C4-2B (cell line): ENCODE results near the gene C10orf67.
"Not testable (repeated sequence)": the region's sequence is repeated elsewhere in the genome, so short reads cannot be mapped to it uniquely, and the experiment has no call there.

Source experiments
- H3K27ac ChIP-seq: fragments of 450-650 bp; 2 replicates; pipeline ENCODE4 v1.5.1; 2017
- ZFX ChIP-seq: fragments of 450-650 bp; IDR thresholded peaks from 2 replicates; pipeline ENCODE4 v1.6.1; 2017
- TF ChIP-seq, protein P1 (sequence below): fragments of 450-650 bp; conservative IDR thresholded peaks from 2 replicates; pipeline ENCODE4 v1.5.1; 2017; ENCODE audit warnings: mild to moderate bottlenecking

Gene C10orf67

GRCh38 chr10:23368816-23369640, 24.4 kb upstream of the C10orf67 start:
- no peak for TF ChIP-seq ZFX
- TF ChIP-seq, protein P1, sequence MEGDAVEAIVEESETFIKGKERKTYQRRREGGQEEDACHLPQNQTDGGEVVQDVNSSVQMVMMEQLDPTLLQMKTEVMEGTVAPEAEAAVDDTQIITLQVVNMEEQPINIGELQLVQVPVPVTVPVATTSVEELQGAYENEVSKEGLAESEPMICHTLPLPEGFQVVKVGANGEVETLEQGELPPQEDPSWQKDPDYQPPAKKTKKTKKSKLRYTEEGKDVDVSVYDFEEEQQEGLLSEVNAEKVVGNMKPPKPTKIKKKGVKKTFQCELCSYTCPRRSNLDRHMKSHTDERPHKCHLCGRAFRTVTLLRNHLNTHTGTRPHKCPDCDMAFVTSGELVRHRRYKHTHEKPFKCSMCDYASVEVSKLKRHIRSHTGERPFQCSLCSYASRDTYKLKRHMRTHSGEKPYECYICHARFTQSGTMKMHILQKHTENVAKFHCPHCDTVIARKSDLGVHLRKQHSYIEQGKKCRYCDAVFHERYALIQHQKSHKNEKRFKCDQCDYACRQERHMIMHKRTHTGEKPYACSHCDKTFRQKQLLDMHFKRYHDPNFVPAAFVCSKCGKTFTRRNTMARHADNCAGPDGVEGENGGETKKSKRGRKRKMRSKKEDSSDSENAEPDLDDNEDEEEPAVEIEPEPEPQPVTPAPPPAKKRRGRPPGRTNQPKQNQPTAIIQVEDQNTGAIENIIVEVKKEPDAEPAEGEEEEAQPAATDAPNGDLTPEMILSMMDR: no peak
- no peak overlapping the region for H3K27ac ChIP-seq

DNA sequence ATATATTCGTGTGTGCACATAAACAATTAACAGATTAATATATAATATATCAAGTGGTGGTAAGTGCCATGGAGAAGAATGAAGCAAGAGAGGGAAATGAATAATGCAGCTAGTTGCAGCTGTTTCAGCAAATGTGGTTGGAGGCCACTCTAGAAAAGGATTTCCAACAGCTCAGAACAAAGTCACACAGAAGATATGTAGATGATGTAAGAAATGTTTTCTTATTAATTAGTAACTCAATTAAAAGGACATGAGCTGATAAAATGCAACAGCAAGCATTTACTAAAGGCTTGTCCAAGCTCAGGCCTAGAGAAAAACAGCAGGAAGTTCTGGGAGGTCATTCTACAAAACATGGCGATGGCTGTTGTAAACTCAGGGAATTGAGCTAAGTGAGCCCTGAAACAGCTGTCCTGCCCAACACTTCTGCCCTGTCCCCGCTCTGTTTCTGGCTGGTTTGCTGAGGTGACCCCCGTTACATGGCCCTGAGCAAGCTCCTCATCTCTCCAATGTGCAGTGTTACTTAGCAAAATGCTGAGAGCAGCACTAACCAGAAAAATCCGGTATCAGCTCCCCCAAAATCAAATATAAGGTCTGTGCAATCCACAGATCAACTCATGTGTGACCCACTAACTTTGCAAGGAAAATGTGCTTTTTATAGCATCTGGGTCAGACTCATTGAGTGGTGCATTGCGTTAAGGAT, 23.4 kb upstream of the C10orf67 start:
- no peak overlapping the region for H3K27ac ChIP-seq
- TF ChIP-seq, protein P1: no peak
- no peak for TF ChIP-seq ZFX

- H3K27ac ChIP-seq: not testable (repeated sequence)
Observed at GRCh38 chr10:23365417-23366030, 20.9 kb upstream of the C10orf67 start.

GRCh38 chr10:23364378-23364777, 19.8 kb upstream of the C10orf67 start:
- TF ChIP-seq ZFX: no peak
- TF ChIP-seq, protein P1: no peak
- H3K27ac ChIP-seq: no peak overlapping the region

GRCh38 chr10:23363793-23364135, 19.2 kb upstream of the C10orf67 start:
- no peak overlapping the region for H3K27ac ChIP-seq
- TF ChIP-seq, protein P1: no peak
- TF ChIP-seq ZFX: no peak

- TF ChIP-seq, protein P1: no peak
- no peak for TF ChIP-seq ZFX
- H3K27ac ChIP-seq: no peak overlapping the region
Observed at GRCh38 chr10:23362879-23363792, 18.5 kb upstream of the C10orf67 start.

GRCh38 chr10:23362069-23362830, 17.7 kb upstream of the C10orf67 start:
- no peak for TF ChIP-seq ZFX
- TF ChIP-seq, protein P1: no peak
- H3K27ac ChIP-seq: no peak overlapping the region
